ENCODE data around the gene ANKRD24. TPM values are rescaled to one million over a fixed set of nuclear protein-coding genes. Genes with fewer than 3 reads are reported as not detected.
"Not testable (repeated sequence)": the region's sequence is repeated elsewhere in the genome, so short reads cannot be mapped to it uniquely, and the experiment has no call there.

ANKRD24 gene
- total RNA-seq, 1 donor from 2014 or later, result 0.15 TPM

- Histone ChIP-seq H3K27me3 (no peaks in the 10 kb centered on the region), H3K4me2 (no peak overlapping the region), H4K20me1 (ENCODE audit: low read depth) (no peaks in the 10 kb centered on the region), H3K9me3 (ENCODE audit: low read depth) (no peaks in the 10 kb centered on the region), H3K27ac (no peak overlapping the region), H3K4me3 (no peak overlapping the region), H3F3A (ENCODE audit: low read depth) (peaks cover 6% of the 10 kb centered on the region), H3K36me3 (no peaks in the 10 kb centered on the region), H3K9ac (no peak overlapping the region), H3K79me2 (ENCODE audit: low read depth) (no peaks in the 10 kb centered on the region), H3K4me1 (no peaks in the 10 kb centered on the region), H2AFZ (replicated peaks) (no peak overlapping the region)
- TF ChIP-seq EZH2phosphoT487 (IDR thresholded peaks at IDR 0.05) (no peak), CTCF (IDR thresholded peaks at IDR 0.05) (no peak), EZH2 (IDR thresholded peaks at IDR 0.05) (no peak)
- Mint-ChIP-seq H3K27me3 (ENCODE audit: insufficient read depth, low read depth) (peaks cover 22% of the 10 kb centered on the region), H3K9me3 (peaks cover 3% of the 10 kb centered on the region), H3K4me3 (no peak overlapping the region), H3K4me1 (no peaks in the 10 kb centered on the region), H3K36me3 (no peaks in the 10 kb centered on the region), H3K27ac (no peak overlapping the region)
- DNase-seq (ENCODE audit: low spot score), result no peak
Observed at GRCh38 chr19:4215807-4216206, 33.3 kb downstream of the ANKRD24 start.

- DNase-seq (ENCODE audit: low spot score), result no peak
- no peaks in the 10 kb centered on the region for H3K27me3 ChIP-seq
- peaks cover 6% of the 10 kb centered on the region for H3F3A ChIP-seq (ENCODE audit: low read depth)
- no peak overlapping the region for H3K27ac Mint-ChIP-seq
- no peak for TF ChIP-seq EZH2 (IDR thresholded peaks at IDR 0.05)
- no peak for TF ChIP-seq EZH2phosphoT487 (IDR thresholded peaks at IDR 0.05)
- no peak for TF ChIP-seq CTCF (IDR thresholded peaks at IDR 0.05)
- no peak overlapping the region for H2AFZ ChIP-seq (replicated peaks)
- peaks cover 16% of the 10 kb centered on the region for H3K27me3 Mint-ChIP-seq (ENCODE audit: insufficient read depth, low read depth)
- no peak overlapping the region for H3K4me3 ChIP-seq
- no peaks in the 10 kb centered on the region for H3K4me1 ChIP-seq
- H3K27ac ChIP-seq, result no peak overlapping the region
- H3K9ac ChIP-seq, result no peak overlapping the region
- no peak overlapping the region for H3K4me3 Mint-ChIP-seq
- H3K4me1 Mint-ChIP-seq, result no peaks in the 10 kb centered on the region
- no peaks in the 10 kb centered on the region for H3K79me2 ChIP-seq (ENCODE audit: low read depth)
- H3K9me3 ChIP-seq (ENCODE audit: low read depth), result no peaks in the 10 kb centered on the region
- H3K4me2 ChIP-seq, result no peak overlapping the region
- no peaks in the 10 kb centered on the region for H4K20me1 ChIP-seq (ENCODE audit: low read depth)
- no peaks in the 10 kb centered on the region for H3K36me3 ChIP-seq
- H3K9me3 Mint-ChIP-seq, result peaks cover 3% of the 10 kb centered on the region
- no peaks in the 10 kb centered on the region for H3K36me3 Mint-ChIP-seq
Observed at GRCh38 chr19:4216846-4217245, 34.4 kb downstream of the ANKRD24 start.

GRCh38 chr19:4217429-4218264 lies 35.2 kb downstream of the ANKRD24 start:
- no peaks in the 10 kb centered on the region for H4K20me1 ChIP-seq (ENCODE audit: low read depth)
- Mint-ChIP-seq H3K36me3 (no peaks in the 10 kb centered on the region), H3K4me3 (no peak overlapping the region), H3K27me3 (ENCODE audit: insufficient read depth, low read depth) (peaks cover 9% of the 10 kb centered on the region), H3K9me3 (peaks cover 3% of the 10 kb centered on the region), H3K4me1 (no peaks in the 10 kb centered on the region), H3K27ac (no peak overlapping the region)
- TF ChIP-seq EZH2phosphoT487 (IDR thresholded peaks at IDR 0.05) (no peak), CTCF (IDR thresholded peaks at IDR 0.05) (no peak), EZH2 (IDR thresholded peaks at IDR 0.05) (no peak)
- no peak overlapping the region for H3K4me2 ChIP-seq
- no peak overlapping the region for H3K27ac ChIP-seq
- H2AFZ ChIP-seq (replicated peaks), result no peak overlapping the region
- no peak for DNase-seq (ENCODE audit: low spot score)
- no peak overlapping the region for H3K9ac ChIP-seq
- no peaks in the 10 kb centered on the region for H3K27me3 ChIP-seq
- no peaks in the 10 kb centered on the region for H3K9me3 ChIP-seq (ENCODE audit: low read depth)
- H3K4me3 ChIP-seq, result no peak overlapping the region
- no peaks in the 10 kb centered on the region for H3K36me3 ChIP-seq
- H3F3A ChIP-seq (ENCODE audit: low read depth), result peaks cover 6% of the 10 kb centered on the region
- no peaks in the 10 kb centered on the region for H3K4me1 ChIP-seq
- no peaks in the 10 kb centered on the region for H3K79me2 ChIP-seq (ENCODE audit: low read depth)

- not testable (repeated sequence) for H3K4me3 Mint-ChIP-seq; H3K4me1 ChIP-seq; H3K4me2 ChIP-seq; H3K27me3 Mint-ChIP-seq (ENCODE audit: insufficient read depth, low read depth); H3K4me3 ChIP-seq; H3K27ac Mint-ChIP-seq; DNase-seq (ENCODE audit: low spot score); H3K9me3 Mint-ChIP-seq; H3K79me2 ChIP-seq (ENCODE audit: low read depth); H3K27ac ChIP-seq; H3K36me3 Mint-ChIP-seq; H4K20me1 ChIP-seq (ENCODE audit: low read depth); H2AFZ ChIP-seq (replicated peaks); H3K27me3 ChIP-seq; H3K9ac ChIP-seq; H3K36me3 ChIP-seq; H3F3A ChIP-seq (ENCODE audit: low read depth); H3K9me3 ChIP-seq (ENCODE audit: low read depth); H3K4me1 Mint-ChIP-seq
Observed at GRCh38 chr19:4218523-4218922, 36.0 kb downstream of the ANKRD24 start.

Measured in neural progenitor cell (in vitro differentiated cells).